ENCODE results near the gene GATB. TPM values are rescaled to one million over a fixed set of nuclear protein-coding genes. Genes with fewer than 3 reads are reported as not detected.

GATB gene
- total and polyA plus RNA-seq, 2 of the 4 experiments (the other 2 are of a cell fraction), result 18.7 to 20.3 TPM

DNA sequence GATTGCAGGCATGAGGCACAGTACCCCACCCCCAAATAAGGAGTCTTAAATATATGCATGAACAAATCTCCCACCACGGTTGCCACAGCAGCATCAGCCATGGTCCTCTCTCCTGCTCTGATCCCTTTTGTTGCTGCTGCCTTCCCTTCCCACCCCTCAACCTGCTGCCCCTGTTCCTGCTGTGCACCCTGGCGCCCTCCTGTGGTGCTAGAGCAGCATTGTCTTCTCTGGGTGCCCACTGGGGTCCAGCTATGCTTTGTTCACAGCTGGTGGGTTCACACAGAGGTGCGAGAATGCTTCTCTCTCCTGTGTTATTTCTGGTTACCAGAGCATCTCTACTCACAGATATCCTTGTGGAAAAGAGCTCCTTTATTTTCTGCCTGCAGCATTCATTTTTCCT is 116.2 kb downstream of the GATB start:
- H3K27me3 ChIP-seq (ENCODE audit: control insufficient read depth, insufficient read depth, low read length), result peaks cover 20% of the 10 kb centered on the region
- no peak overlapping the region for H3K23ac ChIP-seq (ENCODE audit: low read depth, low read length)
- H2AK5ac ChIP-seq (ENCODE audit: low read depth, low read length), result no peak overlapping the region
- no peaks in the 10 kb centered on the region for H4K20me1 ChIP-seq (ENCODE audit: insufficient read depth, low read length)
- BruUV-seq (replicated peaks), result no TSS peak
- H2BK5ac ChIP-seq (ENCODE audit: low read depth, low read length, poor library complexity, severe bottlenecking), result no peak overlapping the region
- POLR2A ChIA-PET (ENCODE audit: unreplicated experiment), result no interaction called here
- in situ Hi-C loops (cut with MboI; ENCODE audit: low sequenced_read_pairs), result no loop called here
- CTCF ChIA-PET, result interaction anchor here (0.6 to 1.7 kb wide), 2 partner anchors 18 to 20 kb away, joined by 3 to 4 read pairs; no protein-coding TSS in a partner anchor
- no peak overlapping the region for H3K4me2 ChIP-seq (ENCODE audit: low read depth, low read length)
- intact Hi-C loops (cut with micrococcal nuclease), result loop anchor here (10.0 kb wide), 1 partner anchor 730 kb away; no protein-coding TSS in a partner anchor
- H3K18ac ChIP-seq (ENCODE audit: low read depth, low read length), result no peak overlapping the region
- ATAC-seq (ENCODE audit: low read depth), result no peak
- H2BK20ac ChIP-seq (ENCODE audit: low read depth, low read length), result no peak overlapping the region
- no peaks in the 10 kb centered on the region for H3K4me1 ChIP-seq (ENCODE audit: control insufficient read depth, insufficient read depth, low read length)
- H3K79me1 ChIP-seq (ENCODE audit: low read depth in 1 of 2, low read length in 2 of 2), result no peaks in the 10 kb centered on the region
- no peak for TF ChIP-seq CEBPB (IDR thresholded peaks at IDR 0.05; ENCODE audit: low read depth, low read length)
- peak; percentile 33; the same call in 1 of the 2 replicates for TF ChIP-seq SMC3 (IDR thresholded peaks at IDR 0.05; ENCODE audit: low read depth, low read length)
- TF ChIP-seq FOS (IDR thresholded peaks at IDR 0.05; ENCODE audit: low read depth, low read length), result no peak
- TF ChIP-seq, protein P1, sequence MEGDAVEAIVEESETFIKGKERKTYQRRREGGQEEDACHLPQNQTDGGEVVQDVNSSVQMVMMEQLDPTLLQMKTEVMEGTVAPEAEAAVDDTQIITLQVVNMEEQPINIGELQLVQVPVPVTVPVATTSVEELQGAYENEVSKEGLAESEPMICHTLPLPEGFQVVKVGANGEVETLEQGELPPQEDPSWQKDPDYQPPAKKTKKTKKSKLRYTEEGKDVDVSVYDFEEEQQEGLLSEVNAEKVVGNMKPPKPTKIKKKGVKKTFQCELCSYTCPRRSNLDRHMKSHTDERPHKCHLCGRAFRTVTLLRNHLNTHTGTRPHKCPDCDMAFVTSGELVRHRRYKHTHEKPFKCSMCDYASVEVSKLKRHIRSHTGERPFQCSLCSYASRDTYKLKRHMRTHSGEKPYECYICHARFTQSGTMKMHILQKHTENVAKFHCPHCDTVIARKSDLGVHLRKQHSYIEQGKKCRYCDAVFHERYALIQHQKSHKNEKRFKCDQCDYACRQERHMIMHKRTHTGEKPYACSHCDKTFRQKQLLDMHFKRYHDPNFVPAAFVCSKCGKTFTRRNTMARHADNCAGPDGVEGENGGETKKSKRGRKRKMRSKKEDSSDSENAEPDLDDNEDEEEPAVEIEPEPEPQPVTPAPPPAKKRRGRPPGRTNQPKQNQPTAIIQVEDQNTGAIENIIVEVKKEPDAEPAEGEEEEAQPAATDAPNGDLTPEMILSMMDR (conservative IDR thresholded peaks at IDR 0.05; ENCODE audit: low read depth, low read length), result peak; percentile 22; the same call in 1 of the 2 replicates
- 0 out of 2 replicates have a peak, but pooled peaks have one; percentile 5 for TF ChIP-seq RAD21 (IDR thresholded peaks at IDR 0.05; ENCODE audit: low read length)
- no peak overlapping the region for H2BK15ac ChIP-seq (ENCODE audit: low read depth, low read length)
- no peak overlapping the region for H4K5ac ChIP-seq (ENCODE audit: low read depth, low read length)
- H2AFZ ChIP-seq (replicated peaks; ENCODE audit: low read length, poor library complexity), result no peak overlapping the region
- H3K9ac ChIP-seq (ENCODE audit: low read depth, low read length), result no peak overlapping the region
- dilution Hi-C loops (cut with HindIII; ENCODE audit: low sequenced_read_pairs, unreplicated experiment), result no loop called here
- H3K27ac ChIP-seq (ENCODE audit: insufficient read depth, low read length), result no peak overlapping the region
- H3K56ac ChIP-seq (ENCODE audit: extremely low read depth, insufficient read depth, low read length), result no peak overlapping the region
- no peaks in the 10 kb centered on the region for H3K9me3 ChIP-seq (ENCODE audit: control insufficient read depth, insufficient read depth, low read length)
- no peak overlapping the region for H4K91ac ChIP-seq (ENCODE audit: insufficient read depth, low read depth, low read length)
- H4K8ac ChIP-seq (ENCODE audit: low read depth in 2 of 2, low read length in 2 of 2), result no peak overlapping the region
- no peak overlapping the region for H2BK120ac ChIP-seq (ENCODE audit: low read depth, low read length)
- no peak overlapping the region for H3K14ac ChIP-seq (replicated peaks; ENCODE audit: low read depth, low read length)
- no peaks in the 10 kb centered on the region for H3K36me3 ChIP-seq (ENCODE audit: control insufficient read depth, insufficient read depth, low read length)
- no peak overlapping the region for H3K4me3 ChIP-seq (ENCODE audit: insufficient read depth, low read depth, low read length)
- 41% methylated on average over 2 of the region's 3 CpGs; no CpG with 5 or more reads in 1 of the 2 experiments for WGBS, 2 experiments (ENCODE audit: extremely low coverage in 2 of 2, insufficient read length in 1 of 2)
- H3K9me1 ChIP-seq (ENCODE audit: insufficient read depth, low read length), result no peaks in the 10 kb centered on the region
- DNase-seq, result no peak
- no peak overlapping the region for H3K4ac ChIP-seq (ENCODE audit: low read depth, low read length)
- H2AK9ac ChIP-seq (replicated peaks; ENCODE audit: low read depth, low read length, poor library complexity), result no peak overlapping the region

Data from IMR-90 (cell line).